Thoracic aorta (tissue), 2 donors: ENCODE results near the gene WDR11. TPM values are rescaled to one million over a fixed set of nuclear protein-coding genes. Genes with fewer than 3 reads are reported as not detected.
A peak's percentile ranks its signal among the peaks of the same experiment; 100 is the strongest.

Experiments used
- ATAC-seq: fragments of 150-250 bp; one replicate; pipeline ENCODE4 v1.8.0; 2017; ENCODE audit warnings: low read depth; ENCODE audit not compliant: insufficient number of reproducible peaks, low FRiP score
- DNase-seq: peaks from one replicate; pipeline ENCODE4 v3.0.0-alpha.2; 2020; ENCODE audit warnings: low spot score
- H3K27ac ChIP-seq, 2 donors: fragments of 200-600 bp; sonication (generic); 1 replicate in 1 of 2; 2 replicates in 1 of 2; pipeline ENCODE4 v1.5.1; 2016; ENCODE audit warnings: mild to moderate bottlenecking in 2 of 2, moderate library complexity in 2 of 2
- H3K27me3 ChIP-seq: fragments of 200-600 bp; sonication (generic); replicated peaks from 2 replicates; pipeline ENCODE4 v1.6.0; 2016; ENCODE audit warnings: mild to moderate bottlenecking; ENCODE audit not compliant: insufficient read depth
- H3K36me3 ChIP-seq: fragments of 200-600 bp; sonication (generic); one replicate; pipeline ENCODE4 v1.5.1; 2016
- H3K4me1 ChIP-seq, 2 donors: fragments of 200-600 bp; sonication (generic); 1 replicate in 1 of 2; 2 replicates in 1 of 2; pipeline versions ENCODE4 v1.5.1 to v1.6.0; 2016; ENCODE audit warnings: low read depth in 2 of 2, mild to moderate bottlenecking in 1 of 2; ENCODE audit not compliant: control insufficient read depth in 1 of 2
- H3K4me3 ChIP-seq: fragments of 200-600 bp; sonication (generic); 2 replicates; pipeline ENCODE4 v1.5.1; 2016; ENCODE audit warnings: mild to moderate bottlenecking
- H3K9me3 ChIP-seq: fragments of 200-600 bp; sonication (generic); 2 replicates; pipeline ENCODE4 v1.5.1; 2016
- CTCF ChIP-seq: fragments of 200-600 bp; sonication (generic); IDR thresholded peaks from one replicate; pipeline ENCODE4 v1.5.1; 2019; ENCODE audit warnings: antibody characterized with exemption
- total RNA-seq, 2 donors: library from RNA; depleted of rRNA; stranded (reverse); fragments of >200 nt; gene quantifications; one replicate each; pipeline versions ENCODE4 v1.1.0 to v1.2.3, GENCODE V29; 2016

Gene WDR11, protein sequence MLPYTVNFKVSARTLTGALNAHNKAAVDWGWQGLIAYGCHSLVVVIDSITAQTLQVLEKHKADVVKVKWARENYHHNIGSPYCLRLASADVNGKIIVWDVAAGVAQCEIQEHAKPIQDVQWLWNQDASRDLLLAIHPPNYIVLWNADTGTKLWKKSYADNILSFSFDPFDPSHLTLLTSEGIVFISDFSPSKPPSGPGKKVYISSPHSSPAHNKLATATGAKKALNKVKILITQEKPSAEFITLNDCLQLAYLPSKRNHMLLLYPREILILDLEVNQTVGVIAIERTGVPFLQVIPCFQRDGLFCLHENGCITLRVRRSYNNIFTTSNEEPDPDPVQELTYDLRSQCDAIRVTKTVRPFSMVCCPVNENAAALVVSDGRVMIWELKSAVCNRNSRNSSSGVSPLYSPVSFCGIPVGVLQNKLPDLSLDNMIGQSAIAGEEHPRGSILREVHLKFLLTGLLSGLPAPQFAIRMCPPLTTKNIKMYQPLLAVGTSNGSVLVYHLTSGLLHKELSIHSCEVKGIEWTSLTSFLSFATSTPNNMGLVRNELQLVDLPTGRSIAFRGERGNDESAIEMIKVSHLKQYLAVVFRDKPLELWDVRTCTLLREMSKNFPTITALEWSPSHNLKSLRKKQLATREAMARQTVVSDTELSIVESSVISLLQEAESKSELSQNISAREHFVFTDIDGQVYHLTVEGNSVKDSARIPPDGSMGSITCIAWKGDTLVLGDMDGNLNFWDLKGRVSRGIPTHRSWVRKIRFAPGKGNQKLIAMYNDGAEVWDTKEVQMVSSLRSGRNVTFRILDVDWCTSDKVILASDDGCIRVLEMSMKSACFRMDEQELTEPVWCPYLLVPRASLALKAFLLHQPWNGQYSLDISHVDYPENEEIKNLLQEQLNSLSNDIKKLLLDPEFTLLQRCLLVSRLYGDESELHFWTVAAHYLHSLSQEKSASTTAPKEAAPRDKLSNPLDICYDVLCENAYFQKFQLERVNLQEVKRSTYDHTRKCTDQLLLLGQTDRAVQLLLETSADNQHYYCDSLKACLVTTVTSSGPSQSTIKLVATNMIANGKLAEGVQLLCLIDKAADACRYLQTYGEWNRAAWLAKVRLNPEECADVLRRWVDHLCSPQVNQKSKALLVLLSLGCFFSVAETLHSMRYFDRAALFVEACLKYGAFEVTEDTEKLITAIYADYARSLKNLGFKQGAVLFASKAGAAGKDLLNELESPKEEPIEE
- total RNA-seq = 10 to 100 TPM; 51.3 to 95.8 TPM

DNA sequence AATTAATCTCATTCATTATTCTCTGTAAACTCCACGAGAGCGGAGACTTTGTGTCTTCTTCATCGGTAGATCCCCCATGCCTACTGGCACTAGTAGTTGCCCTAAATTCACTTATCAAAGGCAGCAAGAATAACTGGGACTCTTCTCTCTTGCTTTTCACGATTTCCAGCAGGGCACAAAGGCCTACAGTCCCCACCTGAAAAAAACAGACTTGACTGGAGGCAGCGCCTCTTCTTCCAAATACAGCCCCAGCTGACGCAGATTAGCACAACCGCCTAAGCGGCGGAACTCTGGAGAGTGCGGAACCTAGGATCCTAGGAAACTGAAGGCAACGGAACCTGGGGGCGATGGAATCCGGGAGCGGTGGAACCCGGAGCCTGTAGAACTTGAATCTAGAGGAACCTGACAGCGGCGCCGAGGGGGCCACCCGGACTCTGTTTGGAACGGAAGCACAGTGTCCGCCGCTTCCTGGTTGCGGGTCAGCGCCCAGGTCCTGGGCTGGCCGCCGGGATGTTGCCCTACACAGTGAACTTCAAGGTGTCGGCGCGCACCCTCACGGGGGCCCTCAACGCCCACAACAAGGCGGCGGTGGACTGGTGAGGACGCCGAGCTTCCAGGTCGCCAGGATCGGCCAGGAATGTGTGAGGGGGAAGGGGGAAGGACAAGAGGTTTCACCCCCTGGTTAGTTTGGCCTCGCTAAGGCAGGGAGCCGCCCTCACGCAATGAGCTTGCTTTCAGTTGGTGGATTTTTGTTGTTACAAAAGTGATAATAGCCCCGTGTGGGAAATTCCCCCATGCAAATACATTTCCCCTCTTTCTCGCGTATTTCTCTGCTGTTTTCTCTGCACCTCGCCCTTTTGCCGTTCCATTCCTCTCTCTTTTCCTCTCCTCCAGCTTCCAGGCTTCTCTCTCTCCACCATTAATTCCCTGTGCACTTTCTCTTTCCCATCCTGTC lies at the start of gene WDR11:
TSS of gene WDR11 (plus strand) at position 452 of the 955 bp plus-strand sequence. CDS start at position 511, 59 bp downstream.
- TF ChIP-seq CTCF = no peak
- DNase-seq (peak; percentile 60), ATAC-seq (peak; percentile 92)
- Histone ChIP-seq H3K27me3 (no peaks in the 10 kb centered on the region), H3K36me3 (no peaks in the 10 kb centered on the region), H3K4me1 (peaks cover 3 to 16% of the 10 kb centered on the region in 2 donors), H3K27ac (peak within 1 kb of the TSS; percentile 70 to 86), H3K9me3 (no peaks in the 10 kb centered on the region), H3K4me3 (peak within 1 kb of the TSS; percentile 86)

DNA sequence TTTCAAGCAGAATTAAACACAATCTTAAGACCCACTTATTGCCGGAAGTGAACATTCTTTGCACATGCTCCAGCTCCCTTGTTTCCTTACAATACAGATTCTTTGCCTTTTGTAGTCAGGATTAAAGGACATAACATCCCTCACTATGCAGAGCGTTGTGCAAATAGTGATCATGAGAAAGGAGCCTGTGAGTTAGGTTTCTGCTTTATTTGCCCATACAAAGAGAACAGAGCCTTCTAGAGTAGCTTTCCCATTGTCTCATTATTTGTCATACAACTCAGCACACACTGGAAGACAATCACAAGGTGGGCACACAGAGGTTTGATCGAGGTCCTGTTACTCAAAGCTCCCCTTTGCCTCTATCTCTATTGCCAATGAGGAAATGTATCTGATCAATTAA lies 48.2 kb upstream of the WDR11 start:
- no peaks in the 10 kb centered on the region for H3K27me3 ChIP-seq
- TF ChIP-seq CTCF = no peak
- H3K4me1 ChIP-seq = no peaks in the 10 kb centered on the region
- no peak overlapping the region for H3K27ac ChIP-seq
- DNase-seq = no peak
- H3K4me3 ChIP-seq = no peak overlapping the region
- no peaks in the 10 kb centered on the region for H3K36me3 ChIP-seq
- no peaks in the 10 kb centered on the region for H3K9me3 ChIP-seq
- ATAC-seq = no peak

- Histone ChIP-seq H3K27ac (no peak overlapping the region), H3K9me3 (no peaks in the 10 kb centered on the region), H3K4me3 (no peak overlapping the region), H3K36me3 (no peaks in the 10 kb centered on the region), H3K4me1 (no peaks in the 10 kb centered on the region), H3K27me3 (no peaks in the 10 kb centered on the region)
- no peak for DNase-seq
- no peak for TF ChIP-seq CTCF
- ATAC-seq = no peak
Measured at GRCh38 chr10:120803972-120804371, 47.2 kb upstream of the WDR11 start.

DNA sequence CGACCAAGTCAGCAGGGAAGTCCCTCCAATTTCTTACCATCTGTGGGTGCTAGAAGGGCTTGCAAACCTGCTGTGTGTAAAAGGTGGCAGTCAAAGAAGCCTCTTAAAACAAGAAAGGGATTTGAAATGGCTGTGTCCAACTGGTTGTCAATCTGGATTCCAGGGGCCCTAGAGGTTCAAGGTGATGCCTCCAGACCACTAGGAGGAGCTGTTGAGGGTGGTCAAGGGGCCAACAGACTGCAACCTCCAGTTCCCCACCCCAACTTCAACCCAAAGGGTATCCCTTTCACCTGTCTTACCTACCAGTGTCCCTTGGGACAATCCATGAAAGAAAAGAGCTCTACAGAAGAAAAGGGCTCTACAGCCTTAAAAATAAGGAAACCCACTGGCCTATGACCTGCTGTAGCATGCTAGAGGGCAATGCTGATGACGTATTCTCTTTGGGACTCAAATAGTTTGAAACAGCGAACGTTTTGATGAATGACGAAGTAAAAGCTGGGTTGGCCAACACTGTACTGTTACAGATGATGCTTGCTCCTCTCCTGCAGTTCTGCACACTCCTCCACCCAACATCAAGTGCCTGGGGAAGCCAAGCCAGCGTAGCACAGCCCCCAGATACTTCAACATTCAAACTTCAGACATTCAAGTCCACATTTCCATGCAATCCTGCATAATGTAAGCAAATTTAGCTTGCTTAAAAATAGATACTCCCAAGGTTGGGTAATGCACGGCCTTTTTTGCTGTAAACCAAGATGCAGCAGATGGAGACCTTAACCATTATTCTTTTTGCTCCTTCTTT lies 45.9 kb upstream of the WDR11 start:
- no peak overlapping the region for H3K27ac ChIP-seq
- ATAC-seq (no peak), DNase-seq (no peak)
- H3K4me1 ChIP-seq = no peaks in the 10 kb centered on the region
- no peak overlapping the region for H3K4me3 ChIP-seq
- no peaks in the 10 kb centered on the region for H3K36me3 ChIP-seq
- no peaks in the 10 kb centered on the region for H3K9me3 ChIP-seq
- no peak for TF ChIP-seq CTCF
- H3K27me3 ChIP-seq = no peaks in the 10 kb centered on the region
